Inflammatory macrophage (primary cell): Measurements from ENCODE around the gene HCN2.
"Not testable (repeated sequence)": the region's sequence is repeated elsewhere in the genome, so short reads cannot be mapped to it uniquely, and the experiment has no call there.

Experiments used
- DNase-seq, 2 donors: peaks; one replicate each; pipeline ENCODE4 v3.0.0-alpha.2; 2020 to 2022

HCN2 gene

GRCh38 chr19:605061-605971 lies 15.6 kb downstream of the HCN2 start:
- DNase-seq: not testable (repeated sequence)

DNA sequence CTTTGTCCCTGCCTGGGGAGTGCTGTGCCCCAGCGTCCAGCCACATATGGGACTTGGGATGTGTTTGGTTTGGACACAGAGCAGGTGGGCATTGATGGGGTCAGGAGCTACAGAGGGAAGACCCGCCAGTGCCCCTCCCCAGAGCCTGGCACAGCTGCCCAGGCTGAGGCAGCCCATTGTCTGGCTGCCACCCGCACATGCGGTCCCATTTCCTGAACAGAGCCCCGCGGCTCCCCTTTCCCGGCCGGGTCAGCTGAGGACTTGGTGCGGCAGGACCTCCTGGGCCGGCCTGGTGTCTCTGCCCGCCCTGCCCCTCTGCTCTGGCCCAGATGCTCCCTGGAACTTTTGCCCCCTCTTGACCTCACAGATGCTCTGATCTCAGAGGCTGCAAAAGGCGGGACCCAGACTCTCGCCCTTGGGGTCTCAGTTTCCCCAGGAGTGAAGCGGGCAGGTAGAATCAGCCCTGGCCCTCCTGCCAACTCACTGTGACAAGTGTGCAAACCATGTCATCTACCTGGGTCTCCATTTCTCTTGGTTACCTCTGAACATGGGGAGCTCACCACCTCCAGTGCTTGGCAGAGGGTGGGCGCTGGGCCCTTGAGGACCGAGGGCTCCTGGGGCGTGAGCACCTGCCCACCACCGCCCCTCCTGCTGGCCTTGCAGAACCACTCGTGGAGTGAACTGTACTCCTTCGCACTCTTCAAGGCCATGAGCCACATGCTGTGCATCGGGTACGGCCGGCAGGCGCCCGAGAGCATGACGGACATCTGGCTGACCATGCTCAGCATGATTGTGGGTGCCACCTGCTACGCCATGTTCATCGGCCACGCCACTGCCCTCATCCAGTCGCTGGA lies 17.8 kb downstream of the HCN2 start:
- no peak for DNase-seq

- no peak for DNase-seq
Measured at GRCh38 chr19:608155-609003, 18.7 kb downstream of the HCN2 start.

GRCh38 chr19:609004-609346 lies 19.3 kb downstream of the HCN2 start:
- peak; percentile 63 to 66 for DNase-seq

- DNase-seq: no peak
Measured at GRCh38 chr19:610071-610800, 20.6 kb downstream of the HCN2 start.

GRCh38 chr19:610801-611480 lies 21.3 kb downstream of the HCN2 start:
- peak in 1 of 2 donors; percentile 3 for DNase-seq

GRCh38 chr19:611481-611868 lies 21.8 kb downstream of the HCN2 start:
- no peak for DNase-seq

GRCh38 chr19:612941-613340 lies 23.3 kb downstream of the HCN2 start:
- DNase-seq: no peak

DNA sequence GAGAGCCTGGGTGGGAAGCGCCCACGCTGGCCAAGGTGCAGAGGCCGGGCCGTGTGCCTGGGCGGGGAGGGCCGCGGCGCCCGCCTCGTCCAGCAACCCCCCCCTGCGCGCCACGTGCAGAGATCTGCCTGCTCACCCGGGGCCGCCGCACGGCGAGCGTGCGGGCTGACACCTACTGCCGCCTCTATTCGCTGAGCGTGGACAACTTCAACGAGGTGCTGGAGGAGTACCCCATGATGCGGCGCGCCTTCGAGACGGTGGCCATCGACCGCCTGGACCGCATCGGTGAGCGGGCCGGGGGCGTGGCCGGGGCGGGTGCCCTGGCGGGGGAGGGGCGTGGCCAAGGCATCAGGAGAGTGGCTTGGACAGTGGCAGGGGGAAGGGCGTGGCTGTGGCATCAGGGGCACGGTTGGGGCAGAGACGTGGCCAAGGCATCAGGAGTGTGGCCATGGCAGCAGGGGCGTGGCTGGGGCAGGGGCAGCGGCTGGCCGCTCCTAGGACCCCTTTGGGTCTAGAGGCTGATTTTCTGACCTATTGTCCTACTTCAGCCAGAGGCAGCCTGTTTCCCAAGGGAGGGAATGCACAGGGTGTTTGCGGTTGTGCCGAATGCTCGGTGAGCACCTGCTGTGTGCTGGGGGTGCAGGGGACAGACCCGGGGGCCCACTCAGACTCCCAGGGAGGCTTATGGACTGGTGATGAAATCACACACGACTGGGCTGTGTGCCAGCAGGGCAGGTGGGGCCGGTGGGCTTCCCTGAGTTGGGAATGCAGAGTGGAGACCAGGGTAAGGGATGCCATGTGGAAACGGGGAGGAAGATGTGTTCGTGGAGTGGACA lies 24.3 kb downstream of the HCN2 start:
- DNase-seq: no peak

GRCh38 chr19:615619-616018 lies 25.9 kb downstream of the HCN2 start:
- peak; percentile 17 to 52 for DNase-seq

DNA sequence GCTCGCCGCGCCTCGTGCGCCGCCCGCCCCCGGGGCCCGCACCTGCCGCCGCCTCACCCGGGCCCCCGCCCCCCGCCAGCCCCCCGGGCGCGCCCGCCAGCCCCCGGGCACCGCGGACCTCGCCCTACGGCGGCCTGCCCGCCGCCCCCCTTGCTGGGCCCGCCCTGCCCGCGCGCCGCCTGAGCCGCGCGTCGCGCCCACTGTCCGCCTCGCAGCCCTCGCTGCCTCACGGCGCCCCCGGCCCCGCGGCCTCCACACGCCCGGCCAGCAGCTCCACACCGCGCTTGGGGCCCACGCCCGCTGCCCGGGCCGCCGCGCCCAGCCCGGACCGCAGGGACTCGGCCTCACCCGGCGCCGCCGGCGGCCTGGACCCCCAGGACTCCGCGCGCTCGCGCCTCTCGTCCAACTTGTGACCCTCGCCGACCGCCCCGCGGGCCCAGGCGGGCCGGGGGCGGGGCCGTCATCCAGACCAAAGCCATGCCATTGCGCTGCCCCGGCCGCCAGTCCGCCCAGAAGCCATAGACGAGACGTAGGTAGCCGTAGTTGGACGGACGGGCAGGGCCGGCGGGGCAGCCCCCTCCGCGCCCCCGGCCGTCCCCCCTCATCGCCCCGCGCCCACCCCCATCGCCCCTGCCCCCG lies 26.5 kb downstream of the HCN2 start:
- no peak for DNase-seq

- DNase-seq: no peak
Measured at GRCh38 chr19:616747-617526, 27.3 kb downstream of the HCN2 start.

DNA sequence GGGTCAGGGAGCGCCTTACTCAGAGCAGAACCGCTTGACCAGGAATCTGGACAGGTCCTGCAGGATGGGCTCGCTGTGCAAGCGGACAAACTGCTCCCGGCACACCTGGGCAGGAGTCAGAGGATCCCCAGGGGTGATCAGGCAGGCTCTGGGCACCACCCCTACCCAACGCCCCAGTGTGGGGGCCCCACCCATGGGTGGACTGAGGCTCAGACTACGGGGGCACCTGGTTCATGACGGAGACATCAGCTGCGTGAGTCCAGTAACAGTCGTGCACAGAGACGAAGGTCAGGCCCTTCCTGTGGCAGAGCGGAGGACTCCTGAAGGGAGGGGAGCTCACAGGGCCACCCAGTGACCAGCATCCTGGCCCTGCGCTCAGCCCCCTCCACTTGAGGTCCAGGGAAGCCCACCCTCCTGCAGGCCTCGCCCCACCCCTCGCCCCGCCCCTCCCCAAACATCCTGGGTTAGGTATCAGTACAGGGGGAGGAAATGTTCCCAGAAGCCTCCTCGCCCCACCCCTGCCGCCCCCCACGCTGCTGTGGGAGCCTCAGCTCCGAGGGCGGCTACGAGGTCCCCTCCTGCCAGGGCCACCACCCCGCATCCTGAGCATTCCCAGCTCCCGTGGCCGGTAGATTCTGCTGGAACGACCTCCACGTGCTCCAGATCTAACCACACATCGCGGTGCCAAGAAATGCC lies 28.0 kb downstream of the HCN2 start:
- DNase-seq: no peak

- no peak for DNase-seq
Measured at GRCh38 chr19:618247-618619, 28.6 kb downstream of the HCN2 start.

GRCh38 chr19:618674-619285 lies 29.1 kb downstream of the HCN2 start:
- no peak for DNase-seq

- no peak for DNase-seq
Measured at GRCh38 chr19:619286-620002, 29.8 kb downstream of the HCN2 start.

DNA sequence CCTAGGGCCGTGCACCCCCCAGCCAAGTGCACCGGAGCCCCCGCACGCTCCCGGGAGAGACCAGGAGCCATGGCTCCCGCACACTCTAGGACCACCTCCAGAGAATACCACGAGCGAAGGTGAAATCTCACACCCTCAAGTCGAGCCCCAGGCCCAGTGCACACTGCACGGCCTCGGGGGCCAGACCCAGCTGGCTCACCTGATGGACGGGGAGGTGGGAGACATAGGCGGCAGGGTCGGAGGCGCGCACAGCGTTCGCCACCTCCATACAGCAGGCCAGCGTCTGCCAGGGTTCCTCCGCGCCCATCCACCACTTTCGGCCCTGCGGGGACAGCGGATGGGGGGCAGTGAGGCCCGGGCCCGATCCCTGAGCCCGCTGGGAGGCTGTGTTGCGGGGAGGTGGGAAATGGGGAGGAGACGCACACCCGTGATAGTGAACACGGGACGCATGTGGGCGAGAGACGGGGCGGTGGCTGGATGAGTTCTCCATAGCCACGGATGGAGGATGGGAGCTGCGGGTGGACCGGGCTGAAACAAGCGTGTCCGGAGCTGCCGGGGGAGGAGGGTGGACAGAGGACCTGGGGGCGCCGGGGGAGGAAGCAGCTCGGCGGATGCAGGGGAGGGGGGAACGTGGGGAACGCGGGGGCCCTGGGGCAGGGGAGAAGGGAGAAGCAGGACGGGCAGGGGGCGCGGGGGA lies 30.6 kb downstream of the HCN2 start:
- DNase-seq: no peak
